ENCODE measurements around the gene GALNT9. TPM values are rescaled to one million over a fixed set of nuclear protein-coding genes. Genes with fewer than 3 reads are reported as not detected.

GALNT9 gene
- total RNA-seq, 1 experiment from 2014 or later, result 2.6 TPM

DNA sequence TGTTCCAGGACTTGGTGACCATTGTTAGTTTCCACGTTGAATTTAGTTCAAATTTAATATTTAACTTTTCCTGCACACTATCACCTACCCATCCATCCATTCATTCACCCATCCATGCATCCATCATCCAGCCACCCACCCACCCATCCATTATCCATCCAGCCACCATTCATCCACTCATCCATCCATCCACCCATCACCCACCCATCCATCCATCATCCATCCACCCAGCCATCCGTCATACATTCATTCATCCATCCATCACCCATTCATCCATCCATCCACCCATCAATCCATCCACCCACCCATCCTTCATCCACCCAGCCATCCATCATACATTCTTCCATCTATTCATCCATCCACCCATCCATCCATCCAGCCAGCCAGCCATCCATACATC lies 163.3 kb downstream of the GALNT9 start:
- Histone ChIP-seq H3K9me2 (ENCODE audit: insufficient read depth) (no peaks in the 10 kb centered on the region), H3K36me3 (ENCODE audit: control insufficient read depth in 1 of 2, insufficient read depth in 2 of 2, low read length in 2 of 2) (no peaks in the 10 kb centered on the region), H3K27ac (ENCODE audit: low read depth, low read length) (no peak overlapping the region), H3K4me1 (ENCODE audit: control insufficient read depth in 1 of 2, insufficient read depth in 2 of 2, low read length in 2 of 2) (peaks cover 0 to 6% of the 10 kb centered on the region in 2 experiments; a peak in 1 of 4 replicates), H3K79me2 (ENCODE audit: insufficient read depth, low read length) (no peaks in the 10 kb centered on the region), H3K27me3 (ENCODE audit: insufficient read depth, low read length) (no peaks in the 10 kb centered on the region), H3K9me3 (ENCODE audit: control insufficient read depth in 1 of 2, insufficient read depth in 1 of 2, low read depth in 1 of 2, low read length in 2 of 2) (no peaks in the 10 kb centered on the region), H3K4me3 (replicated peaks in 1 of 2; ENCODE audit: low read depth in 1 of 2, low read length in 2 of 2) (no peak overlapping the region), H3K4me2 (ENCODE audit: low read length) (no peak overlapping the region), H4K20me1 (ENCODE audit: insufficient read depth) (no peaks in the 10 kb centered on the region), H2AFZ (ENCODE audit: low read depth, low read length, poor library complexity, severe bottlenecking) (no peak overlapping the region), H3K9ac (ENCODE audit: low read length) (no peak overlapping the region)
- RAD21 ChIA-PET (ENCODE audit: low non-redundant PET in 1 of 2, low total read pairs in 2 of 2, uncharacterized antibody in 2 of 2, unreplicated experiment in 2 of 2), result no interaction called here
- no peak for DNase-seq (ENCODE audit: low read depth, low spot score)
- TF ChIP-seq YY1 (IDR thresholded peaks at IDR 0.05; ENCODE audit: extremely low read depth, insufficient replicate concordance, low read depth, low read length), result no peak
- no peak for TF ChIP-seq MAX (IDR thresholded peaks at IDR 0.05)
- no peak for TF ChIP-seq EZH2 (IDR thresholded peaks at IDR 0.05)
- TF ChIP-seq SP1 (IDR thresholded peaks at IDR 0.05; ENCODE audit: low read depth), result no peak
- TF ChIP-seq FOSL1 (IDR thresholded peaks at IDR 0.05; ENCODE audit: low read depth), result no peak
- no peak for TF ChIP-seq ELF1 (IDR thresholded peaks at IDR 0.05; ENCODE audit: borderline replicate concordance, low read depth)
- no peak for TF ChIP-seq SRF (IDR thresholded peaks at IDR 0.05; ENCODE audit: low read depth)
- TF ChIP-seq POLR2A (IDR thresholded peaks at IDR 0.05; ENCODE audit: borderline replicate concordance, extremely low read depth, insufficient read depth, insufficient read length), result no peak
- TF ChIP-seq, protein P1, sequence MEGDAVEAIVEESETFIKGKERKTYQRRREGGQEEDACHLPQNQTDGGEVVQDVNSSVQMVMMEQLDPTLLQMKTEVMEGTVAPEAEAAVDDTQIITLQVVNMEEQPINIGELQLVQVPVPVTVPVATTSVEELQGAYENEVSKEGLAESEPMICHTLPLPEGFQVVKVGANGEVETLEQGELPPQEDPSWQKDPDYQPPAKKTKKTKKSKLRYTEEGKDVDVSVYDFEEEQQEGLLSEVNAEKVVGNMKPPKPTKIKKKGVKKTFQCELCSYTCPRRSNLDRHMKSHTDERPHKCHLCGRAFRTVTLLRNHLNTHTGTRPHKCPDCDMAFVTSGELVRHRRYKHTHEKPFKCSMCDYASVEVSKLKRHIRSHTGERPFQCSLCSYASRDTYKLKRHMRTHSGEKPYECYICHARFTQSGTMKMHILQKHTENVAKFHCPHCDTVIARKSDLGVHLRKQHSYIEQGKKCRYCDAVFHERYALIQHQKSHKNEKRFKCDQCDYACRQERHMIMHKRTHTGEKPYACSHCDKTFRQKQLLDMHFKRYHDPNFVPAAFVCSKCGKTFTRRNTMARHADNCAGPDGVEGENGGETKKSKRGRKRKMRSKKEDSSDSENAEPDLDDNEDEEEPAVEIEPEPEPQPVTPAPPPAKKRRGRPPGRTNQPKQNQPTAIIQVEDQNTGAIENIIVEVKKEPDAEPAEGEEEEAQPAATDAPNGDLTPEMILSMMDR (IDR thresholded peaks at IDR 0.05 in 2 of 3, conservative IDR thresholded peaks at IDR 0.05 in 1 of 3; ENCODE audit: borderline replicate concordance in 1 of 3, insufficient read depth in 1 of 3, low read depth in 2 of 3, low read length in 2 of 3), result no peak
- no peak for TF ChIP-seq REST (IDR thresholded peaks at IDR 0.05; ENCODE audit: low read depth)
- no peak for TF ChIP-seq JUND (IDR thresholded peaks at IDR 0.05)
- BruUV-seq (replicated peaks), result no TSS peak
- intact Hi-C loops (cut with micrococcal nuclease), result no loop called here
- CTCF ChIA-PET, result no interaction called here
- no peak for ATAC-seq
- POLR2A ChIA-PET, result no interaction called here

All from HCT116 (cell line).